DND-41 (cell line): ENCODE results near the gene AFF1.

ENCODE experiments used
- ATAC-seq: fragments of 200-7000 bp; cut with Tn5 transposase; 3 replicates; pipeline ENCODE4 v1.9.1; 2021; ENCODE audit warnings: low read depth; ENCODE audit not compliant: insufficient read depth
- DNase-seq: peaks from one replicate; pipeline ENCODE4 v3.0.0-alpha.2; 2020
- H2AFZ ChIP-seq: 2 replicates; pipeline ENCODE4 v1.6.0; 2012; ENCODE audit warnings: low read depth, low read length
- H3K27ac ChIP-seq: 2 replicates; pipeline ENCODE4 v1.5.1; 2012; ENCODE audit warnings: low read length, inconsistent platforms
- H3K27me3 ChIP-seq: fragments of 200-600 bp; sonication (generic); 2 replicates; pipeline ENCODE4 v1.6.0; 2012; ENCODE audit warnings: low read length, mild to moderate bottlenecking, inconsistent platforms; ENCODE audit not compliant: insufficient read depth, poor library complexity
- H3K36me3 ChIP-seq: 2 replicates; pipeline ENCODE4 v1.5.1; 2012; ENCODE audit warnings: low read length, inconsistent platforms; ENCODE audit not compliant: insufficient read depth
- H3K4me1 ChIP-seq: 2 replicates; pipeline ENCODE4 v1.5.1; 2012; ENCODE audit warnings: mild to moderate bottlenecking, low read length; ENCODE audit not compliant: insufficient read depth
- H3K4me2 ChIP-seq: 2 replicates; pipeline ENCODE4 v1.6.0; 2012; ENCODE audit warnings: mild to moderate bottlenecking, moderate library complexity, low read length, inconsistent platforms; ENCODE audit not compliant: insufficient read depth
- H3K4me3 ChIP-seq, 2 experiments: fragments of 200-600 bp in 1 of 2; shearing (Covaris generic) in 1 of 2; 2 replicates each; pipeline ENCODE4 v1.5.1; 2012 to 2016; ENCODE audit warnings: inconsistent platforms in 2 of 2, low read length in 2 of 2, mild to moderate bottlenecking in 2 of 2, low read depth in 1 of 2, moderate library complexity in 1 of 2
- H3K79me2 ChIP-seq: 2 replicates; pipeline ENCODE4 v1.6.0; 2012; ENCODE audit warnings: low read length, inconsistent platforms; ENCODE audit not compliant: insufficient read depth
- H3K9ac ChIP-seq: 2 replicates; pipeline ENCODE4 v1.6.0; 2012; ENCODE audit warnings: low read depth, mild to moderate bottlenecking, inconsistent platforms, low read length, moderate library complexity
- H3K9me3 ChIP-seq: 2 replicates; pipeline ENCODE4 v1.5.1; 2012; ENCODE audit warnings: low read length, moderate library complexity, mild to moderate bottlenecking, inconsistent platforms; ENCODE audit not compliant: insufficient read depth, severe bottlenecking
- H4K20me1 ChIP-seq: 2 replicates; pipeline ENCODE4 v1.6.0; 2012; ENCODE audit warnings: low read length; ENCODE audit not compliant: insufficient read depth
- EZH2 ChIP-seq: IDR thresholded peaks from 3 replicates; pipeline ENCODE4 v1.6.1; 2012; ENCODE audit warnings: borderline replicate concordance, low read depth, mild to moderate bottlenecking, moderate library complexity, low read length, inconsistent platforms; ENCODE audit not compliant: severe bottlenecking
- TF ChIP-seq, protein P1 (sequence below): IDR thresholded peaks from 2 replicates; pipeline ENCODE4 v1.5.1; 2012; ENCODE audit warnings: borderline replicate concordance, low read length, moderate library complexity, mild to moderate bottlenecking; ENCODE audit not compliant: poor library complexity, severe bottlenecking; ENCODE audit errors: extremely low read depth

Gene AFF1

GRCh38 chr4:86894455-86894854 is 40.4 kb upstream of the AFF1 start:
- Histone ChIP-seq H3K27ac (no peak overlapping the region), H3K9ac (no peak overlapping the region), H3K9me3 (no peaks in the 10 kb centered on the region), H3K36me3 (no peaks in the 10 kb centered on the region), H4K20me1 (no peaks in the 10 kb centered on the region), H3K4me1 (peaks cover 14% of the 10 kb centered on the region), H3K4me2 (no peak overlapping the region), H3K79me2 (no peaks in the 10 kb centered on the region), H3K4me3 (no peak overlapping the region), H3K27me3 (peaks cover 11% of the 10 kb centered on the region), H2AFZ (no peak overlapping the region)
- DNase-seq, result no peak
- TF ChIP-seq EZH2, result no peak
- TF ChIP-seq, protein P1, sequence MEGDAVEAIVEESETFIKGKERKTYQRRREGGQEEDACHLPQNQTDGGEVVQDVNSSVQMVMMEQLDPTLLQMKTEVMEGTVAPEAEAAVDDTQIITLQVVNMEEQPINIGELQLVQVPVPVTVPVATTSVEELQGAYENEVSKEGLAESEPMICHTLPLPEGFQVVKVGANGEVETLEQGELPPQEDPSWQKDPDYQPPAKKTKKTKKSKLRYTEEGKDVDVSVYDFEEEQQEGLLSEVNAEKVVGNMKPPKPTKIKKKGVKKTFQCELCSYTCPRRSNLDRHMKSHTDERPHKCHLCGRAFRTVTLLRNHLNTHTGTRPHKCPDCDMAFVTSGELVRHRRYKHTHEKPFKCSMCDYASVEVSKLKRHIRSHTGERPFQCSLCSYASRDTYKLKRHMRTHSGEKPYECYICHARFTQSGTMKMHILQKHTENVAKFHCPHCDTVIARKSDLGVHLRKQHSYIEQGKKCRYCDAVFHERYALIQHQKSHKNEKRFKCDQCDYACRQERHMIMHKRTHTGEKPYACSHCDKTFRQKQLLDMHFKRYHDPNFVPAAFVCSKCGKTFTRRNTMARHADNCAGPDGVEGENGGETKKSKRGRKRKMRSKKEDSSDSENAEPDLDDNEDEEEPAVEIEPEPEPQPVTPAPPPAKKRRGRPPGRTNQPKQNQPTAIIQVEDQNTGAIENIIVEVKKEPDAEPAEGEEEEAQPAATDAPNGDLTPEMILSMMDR, result no peak
- ATAC-seq, result no peak

DNA sequence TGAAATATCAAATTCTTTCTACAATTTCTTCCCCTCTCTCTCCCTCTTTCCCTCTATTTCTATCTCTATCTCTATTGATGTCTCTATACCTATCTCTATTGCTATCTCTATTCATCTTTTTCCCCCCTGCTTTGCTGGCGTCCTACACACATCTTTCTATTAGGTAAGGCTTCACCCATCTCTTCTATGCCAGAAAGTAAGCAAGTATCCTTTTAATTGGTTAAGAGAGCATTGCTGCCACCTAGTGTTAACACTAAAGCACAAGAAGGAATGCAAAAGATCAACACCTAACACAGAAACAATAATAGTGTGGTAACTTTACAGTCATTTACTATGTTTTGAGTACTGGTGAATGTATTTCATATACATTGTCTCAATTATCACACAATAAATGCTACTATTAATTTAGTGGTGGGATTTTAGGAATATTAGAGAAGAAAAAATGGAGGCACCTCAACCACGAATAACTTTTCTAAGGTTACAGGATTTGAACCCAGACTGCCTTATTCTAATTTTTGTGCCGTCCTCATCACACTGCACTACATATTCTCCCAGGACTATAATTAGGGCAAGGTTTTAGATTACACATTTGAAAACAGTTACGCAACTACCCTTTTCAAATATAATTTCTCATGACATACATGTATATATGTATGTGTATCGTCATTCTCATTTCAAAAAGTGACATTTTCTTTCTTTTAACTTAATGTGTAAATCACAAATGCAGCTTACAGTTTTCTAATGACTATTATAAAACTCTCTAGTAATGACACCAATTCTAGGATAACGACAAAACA is 38.9 kb upstream of the AFF1 start:
- ATAC-seq (peak; percentile 71), DNase-seq (no peak)
- Histone ChIP-seq H3K4me2 (no peak overlapping the region), H3K27ac (no peak overlapping the region), H3K4me1 (peaks cover 14% of the 10 kb centered on the region), H2AFZ (no peak overlapping the region), H3K36me3 (no peaks in the 10 kb centered on the region), H3K9ac (no peak overlapping the region), H3K79me2 (no peaks in the 10 kb centered on the region), H3K9me3 (no peaks in the 10 kb centered on the region), H3K4me3 (no peak overlapping the region), H3K27me3 (peaks cover 11% of the 10 kb centered on the region), H4K20me1 (no peaks in the 10 kb centered on the region)
- TF ChIP-seq, protein P1, result peak; percentile 89
- TF ChIP-seq EZH2, result no peak

DNA sequence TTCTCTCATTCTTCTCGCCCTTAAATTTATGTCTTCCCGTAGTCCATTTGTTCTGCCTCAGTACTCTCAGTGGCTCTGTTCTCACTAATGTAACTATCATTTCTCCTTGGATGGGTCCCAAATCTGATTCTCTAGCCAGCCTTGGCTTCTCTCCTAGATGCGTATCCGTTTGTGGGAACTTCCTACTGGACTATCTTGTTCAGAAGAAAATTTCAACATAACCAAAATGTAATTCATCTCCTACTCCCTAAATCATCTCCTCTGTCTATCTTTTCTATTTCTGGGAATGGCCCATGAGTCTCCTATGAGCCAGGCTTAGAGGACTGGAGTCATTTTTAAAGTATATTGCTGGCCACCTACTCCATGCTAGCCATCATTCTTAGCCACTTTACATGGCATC is 38.2 kb upstream of the AFF1 start:
- H3K4me1 ChIP-seq, result peaks cover 14% of the 10 kb centered on the region
- H3K9me3 ChIP-seq, result no peaks in the 10 kb centered on the region
- ATAC-seq (no peak), DNase-seq (no peak)
- H3K79me2 ChIP-seq, result no peaks in the 10 kb centered on the region
- H3K9ac ChIP-seq, result no peak overlapping the region
- no peak overlapping the region for H3K4me2 ChIP-seq
- H3K36me3 ChIP-seq, result no peaks in the 10 kb centered on the region
- no peak overlapping the region for H3K27ac ChIP-seq
- H2AFZ ChIP-seq, result no peak overlapping the region
- H4K20me1 ChIP-seq, result no peaks in the 10 kb centered on the region
- TF ChIP-seq, protein P1, result no peak
- TF ChIP-seq EZH2, result no peak
- H3K27me3 ChIP-seq, result peaks cover 11% of the 10 kb centered on the region
- no peak overlapping the region for H3K4me3 ChIP-seq
